HepG2 (cell line): ENCODE data around the gene C11orf21. TPM values are rescaled to one million over a fixed set of nuclear protein-coding genes. Genes with fewer than 3 reads are reported as not detected.

Experiments
- ELK4 ChIP-seq: sonication (generic); formaldehyde crosslinking; IDR thresholded peaks from 2 replicates; pipeline ENCODE4 v1.9.0; 2021; ENCODE audit warnings: missing genetic modification reagents, borderline replicate concordance
- NFE2 ChIP-seq: sonication (generic); formaldehyde crosslinking; IDR thresholded peaks from 2 replicates; pipeline ENCODE4 v1.4.0; 2020; ENCODE audit warnings: missing genetic modification reagents
- REL ChIP-seq: sonication (generic); formaldehyde crosslinking; conservative IDR thresholded peaks from 2 replicates; pipeline ENCODE4 v1.8.0; 2022; ENCODE audit warnings: mild to moderate bottlenecking, missing genetic modification reagents, moderate library complexity
- SNAPC4 ChIP-seq: sonication (generic); formaldehyde crosslinking; IDR thresholded peaks from 2 replicates; pipeline ENCODE4 v1.4.0; 2020; ENCODE audit warnings: mild to moderate bottlenecking, missing genetic modification reagents
- U2AF2 ChIP-seq: fragments of 200-400 bp; formaldehyde crosslinking; IDR thresholded peaks from 2 replicates; pipeline ENCODE4 v1.6.1; 2017; ENCODE audit warnings: low read depth, mild to moderate bottlenecking, low read length
- ZNF44 ChIP-seq: sonication (generic); formaldehyde crosslinking; IDR thresholded peaks from 2 replicates; pipeline ENCODE4 v1.5.1; 2020; ENCODE audit warnings: mild to moderate bottlenecking, missing genetic modification reagents
- polyA plus RNA-seq, 8 experiments: library from polyadenylated mRNA; depleted of rRNA in 3 of 8; stranded (reverse) in 7 of 8; unstranded in 1 of 8; fragments of >200 nt; fragmentation: Illumina TruSeq in 4 of 8; extraction: Trizol in 4 of 8; gene quantifications; 2 replicates each; pipeline versions ENCODE4 v1.2.1 to v1.2.3, GENCODE V29; 2011 to 2016; ENCODE audit warnings: low read depth in 4 of 8, missing spikeins in 1 of 8, mixed read lengths in 1 of 8; ENCODE audit not compliant: insufficient read depth in 1 of 8
- total RNA-seq, 5 experiments: library from RNA; depleted of rRNA; stranded (reverse); fragments of >200 nt; fragmentation: Illumina TruSeq; extraction: Trizol; gene quantifications; 2 replicates each; pipeline ENCODE4 v1.2.3, GENCODE V29; 2016; ENCODE audit warnings: low read depth in 1 of 5
- TF ChIP-seq, protein P1 (sequence below): sonication (generic); formaldehyde crosslinking; IDR thresholded peaks from 2 replicates; pipeline ENCODE4 v1.4.0; 2020; ENCODE audit warnings: missing genetic modification reagents
- TF ChIP-seq, protein P2 (sequence below): sonication (generic); formaldehyde crosslinking; IDR thresholded peaks from 2 replicates; pipeline ENCODE4 v1.9.0; 2021; ENCODE audit warnings: missing genetic modification reagents, mild to moderate bottlenecking, borderline replicate concordance

The C11orf21 gene
- total and polyA plus RNA-seq, 2 of the 13 experiments (the other 11 are each of a cell fraction or from before 2014, with no cell fraction given) = 0.08 TPM; not detected in 1

DNA sequence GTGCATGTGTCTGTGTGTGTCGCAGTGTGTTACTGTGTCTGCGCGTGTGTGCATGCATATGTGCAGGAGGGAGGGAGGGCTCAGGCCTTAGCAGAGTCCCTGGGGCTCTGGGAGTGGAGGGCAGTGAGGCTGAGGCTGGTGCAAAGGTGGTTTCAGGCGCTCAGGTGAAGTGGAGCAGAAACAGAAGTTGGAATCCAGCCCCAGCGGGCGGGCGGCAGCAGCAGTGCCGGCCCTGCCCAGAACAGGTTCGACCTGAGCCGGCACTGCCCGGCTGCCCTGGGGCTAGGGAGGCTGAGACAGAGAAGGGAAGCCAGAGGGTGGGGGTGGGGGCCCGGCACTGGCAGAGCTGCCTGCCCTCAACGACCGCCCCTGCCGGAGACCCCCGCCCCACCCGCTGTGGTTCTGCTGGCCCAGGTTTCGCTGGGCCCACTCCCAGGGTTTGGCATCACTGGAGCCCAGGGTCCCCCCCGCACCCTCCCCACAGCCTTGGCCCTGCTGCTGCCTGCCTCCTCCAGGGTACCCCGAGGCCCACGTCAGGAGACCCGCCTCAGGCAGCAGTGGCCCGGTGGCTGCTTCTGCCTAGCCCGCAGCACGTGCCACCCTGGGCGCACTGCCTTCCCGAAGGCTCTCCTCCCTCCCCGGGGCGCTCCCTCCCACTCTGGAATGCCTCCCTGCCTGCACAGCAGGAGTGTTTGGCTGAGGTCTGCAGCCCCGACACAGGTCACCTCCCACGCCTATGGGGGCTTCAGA is 44.6 kb downstream of the C11orf21 start (continued):
- no peak for TF ChIP-seq SNAPC4 (CRISPR knock-in tag)
- no peak for TF ChIP-seq REL (CRISPR knock-in tag)
- no peak for TF ChIP-seq NFE2 (CRISPR knock-in tag)
- TF ChIP-seq ZNF44 = no peak
- TF ChIP-seq, protein P1, sequence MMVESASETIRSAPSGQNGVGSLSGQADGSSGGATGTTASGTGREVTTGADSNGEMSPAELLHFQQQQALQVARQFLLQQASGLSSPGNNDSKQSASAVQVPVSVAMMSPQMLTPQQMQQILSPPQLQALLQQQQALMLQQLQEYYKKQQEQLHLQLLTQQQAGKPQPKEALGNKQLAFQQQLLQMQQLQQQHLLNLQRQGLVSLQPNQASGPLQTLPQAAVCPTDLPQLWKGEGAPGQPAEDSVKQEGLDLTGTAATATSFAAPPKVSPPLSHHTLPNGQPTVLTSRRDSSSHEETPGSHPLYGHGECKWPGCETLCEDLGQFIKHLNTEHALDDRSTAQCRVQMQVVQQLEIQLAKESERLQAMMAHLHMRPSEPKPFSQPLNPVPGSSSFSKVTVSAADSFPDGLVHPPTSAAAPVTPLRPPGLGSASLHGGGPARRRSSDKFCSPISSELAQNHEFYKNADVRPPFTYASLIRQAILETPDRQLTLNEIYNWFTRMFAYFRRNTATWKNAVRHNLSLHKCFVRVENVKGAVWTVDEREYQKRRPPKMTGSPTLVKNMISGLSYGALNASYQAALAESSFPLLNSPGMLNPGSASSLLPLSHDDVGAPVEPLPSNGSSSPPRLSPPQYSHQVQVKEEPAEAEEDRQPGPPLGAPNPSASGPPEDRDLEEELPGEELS (CRISPR knock-in tag) = no peak
- no peak for TF ChIP-seq U2AF2
- TF ChIP-seq, protein P2, sequence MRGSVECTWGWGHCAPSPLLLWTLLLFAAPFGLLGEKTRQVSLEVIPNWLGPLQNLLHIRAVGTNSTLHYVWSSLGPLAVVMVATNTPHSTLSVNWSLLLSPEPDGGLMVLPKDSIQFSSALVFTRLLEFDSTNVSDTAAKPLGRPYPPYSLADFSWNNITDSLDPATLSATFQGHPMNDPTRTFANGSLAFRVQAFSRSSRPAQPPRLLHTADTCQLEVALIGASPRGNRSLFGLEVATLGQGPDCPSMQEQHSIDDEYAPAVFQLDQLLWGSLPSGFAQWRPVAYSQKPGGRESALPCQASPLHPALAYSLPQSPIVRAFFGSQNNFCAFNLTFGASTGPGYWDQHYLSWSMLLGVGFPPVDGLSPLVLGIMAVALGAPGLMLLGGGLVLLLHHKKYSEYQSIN (CRISPR knock-in tag) = no peak
- TF ChIP-seq ELK4 (CRISPR knock-in tag) = no peak
